AG04449 (cell line): ENCODE results near the gene DYRK1A.

Experiments used
- CTCF ChIA-PET: fragments of 350-600 bp; formaldehyde crosslinking; extraction: SDS; loops from one replicate; lab custom pipeline; 2021; ENCODE audit warnings: antibody characterized with exemption; lab: Yijun Ruan, JAX
- POLR2A ChIA-PET: fragments of 400-600, 350-600 bp; formaldehyde crosslinking; extraction: SDS; loops from one replicate; lab custom pipeline; 2020; ENCODE audit warnings: antibody characterized with exemption, inconsistent platforms; lab: Yijun Ruan, JAX
- DNase-seq: peaks from one replicate; pipeline ENCODE4 v3.0.0-alpha.2; 2010; ENCODE audit warnings: low read depth, low spot score
- H3K4me3 ChIP-seq: 2 replicates; pipeline ENCODE4 v1.5.1; 2011; ENCODE audit warnings: low read depth, mild to moderate bottlenecking, control low read depth, low read length
- TF ChIP-seq, protein P1 (sequence below): IDR thresholded peaks from one replicate; pipeline ENCODE4 v1.5.1; 2011; ENCODE audit warnings: mild to moderate bottlenecking, moderate library complexity, low read length, control low read depth, inconsistent platforms; ENCODE audit not compliant: insufficient read depth; ENCODE audit errors: missing control alignments

DYRK1A gene

DNA sequence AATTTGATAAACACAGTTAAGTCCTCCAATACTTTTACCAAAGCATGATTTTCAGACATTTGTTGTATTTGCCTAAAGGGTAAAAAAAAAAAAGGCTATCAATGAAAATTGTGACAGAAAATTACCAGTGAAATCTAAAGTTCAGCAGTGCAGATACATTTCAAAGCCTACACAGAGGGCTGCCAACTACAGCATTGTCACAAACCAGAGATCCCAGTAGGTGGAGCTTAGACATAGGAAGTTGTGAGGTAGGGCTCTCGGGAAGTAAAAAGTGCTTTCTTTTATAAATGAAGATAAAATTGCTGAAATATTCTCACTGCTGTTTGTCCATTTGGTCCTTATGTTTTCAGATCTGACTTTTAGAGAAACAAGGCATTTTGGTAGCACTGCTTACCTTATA, 123.0 kb downstream of the DYRK1A start:
- POLR2A ChIA-PET = no interaction called here
- CTCF ChIA-PET = no interaction called here
- TF ChIP-seq, protein P1, sequence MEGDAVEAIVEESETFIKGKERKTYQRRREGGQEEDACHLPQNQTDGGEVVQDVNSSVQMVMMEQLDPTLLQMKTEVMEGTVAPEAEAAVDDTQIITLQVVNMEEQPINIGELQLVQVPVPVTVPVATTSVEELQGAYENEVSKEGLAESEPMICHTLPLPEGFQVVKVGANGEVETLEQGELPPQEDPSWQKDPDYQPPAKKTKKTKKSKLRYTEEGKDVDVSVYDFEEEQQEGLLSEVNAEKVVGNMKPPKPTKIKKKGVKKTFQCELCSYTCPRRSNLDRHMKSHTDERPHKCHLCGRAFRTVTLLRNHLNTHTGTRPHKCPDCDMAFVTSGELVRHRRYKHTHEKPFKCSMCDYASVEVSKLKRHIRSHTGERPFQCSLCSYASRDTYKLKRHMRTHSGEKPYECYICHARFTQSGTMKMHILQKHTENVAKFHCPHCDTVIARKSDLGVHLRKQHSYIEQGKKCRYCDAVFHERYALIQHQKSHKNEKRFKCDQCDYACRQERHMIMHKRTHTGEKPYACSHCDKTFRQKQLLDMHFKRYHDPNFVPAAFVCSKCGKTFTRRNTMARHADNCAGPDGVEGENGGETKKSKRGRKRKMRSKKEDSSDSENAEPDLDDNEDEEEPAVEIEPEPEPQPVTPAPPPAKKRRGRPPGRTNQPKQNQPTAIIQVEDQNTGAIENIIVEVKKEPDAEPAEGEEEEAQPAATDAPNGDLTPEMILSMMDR = no peak
- DNase-seq = no peak
- H3K4me3 ChIP-seq = no peak overlapping the region

DNA sequence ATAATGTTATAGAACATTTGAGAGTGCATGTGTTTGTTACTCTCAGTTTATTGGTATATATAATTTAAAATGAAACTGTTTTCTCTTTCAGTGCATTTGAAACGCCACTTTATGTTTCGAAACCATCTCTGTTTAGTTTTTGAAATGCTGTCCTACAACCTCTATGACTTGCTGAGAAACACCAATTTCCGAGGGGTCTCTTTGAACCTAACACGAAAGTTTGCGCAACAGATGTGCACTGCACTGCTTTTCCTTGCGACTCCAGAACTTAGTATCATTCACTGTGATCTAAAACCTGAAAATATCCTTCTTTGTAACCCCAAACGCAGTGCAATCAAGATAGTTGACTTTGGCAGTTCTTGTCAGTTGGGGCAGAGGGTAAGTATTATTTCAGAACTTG, 123.5 kb downstream of the DYRK1A start:
- no peak for DNase-seq
- CTCF ChIA-PET = no interaction called here
- H3K4me3 ChIP-seq = no peak overlapping the region
- TF ChIP-seq, protein P1 = no peak
- POLR2A ChIA-PET = no interaction called here

DNA sequence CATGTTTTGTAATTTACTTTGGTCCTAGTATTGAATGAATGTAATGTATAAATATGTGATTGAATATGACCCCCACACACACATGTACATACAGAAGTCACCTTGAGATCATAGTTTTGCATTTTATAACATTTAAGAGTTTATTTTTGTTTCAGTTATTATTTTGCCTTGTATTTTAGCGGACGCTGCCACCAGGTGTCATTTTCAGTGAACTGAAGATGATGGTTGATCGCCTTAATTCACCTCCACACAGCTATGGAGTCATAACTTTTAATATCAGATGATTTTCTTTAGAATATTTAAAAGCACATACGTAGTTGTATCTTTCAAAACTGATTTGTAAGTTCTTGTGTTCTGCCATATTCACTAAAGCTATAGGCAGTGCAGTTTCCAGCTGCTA, 130.4 kb downstream of the DYRK1A start:
- no peak overlapping the region for H3K4me3 ChIP-seq
- ChIA-PET POLR2A (no interaction called here), CTCF (interaction anchor here (1.0 to 1.5 kb wide), 3 partner anchors 9 to 13 kb away, joined by 4 to 5 read pairs (median 5); no protein-coding TSS in a partner anchor)
- no peak for DNase-seq
- TF ChIP-seq, protein P1 = no peak

DNA sequence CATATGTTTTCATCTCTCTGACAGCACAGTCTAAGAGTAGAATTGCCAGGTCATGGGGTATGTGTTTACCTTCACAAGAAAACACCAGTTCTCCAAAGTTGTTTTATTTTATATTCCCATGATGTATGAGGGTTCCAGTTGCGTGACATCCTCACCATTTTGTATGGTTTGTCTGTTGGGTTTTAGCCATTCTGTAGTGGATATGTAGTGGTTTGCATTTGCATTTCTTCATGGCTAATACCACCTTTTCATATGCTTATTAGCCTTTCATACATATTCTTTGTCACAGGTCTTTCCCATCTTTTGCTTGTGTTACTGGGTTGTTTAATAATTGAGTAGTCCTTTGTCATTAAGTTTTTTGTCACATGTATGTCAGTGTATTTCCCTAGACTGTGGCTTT, 132.1 kb downstream of the DYRK1A start:
- ChIA-PET CTCF (no interaction called here), POLR2A (no interaction called here)
- H3K4me3 ChIP-seq = no peak overlapping the region
- no peak for DNase-seq
- TF ChIP-seq, protein P1 = no peak

DNA sequence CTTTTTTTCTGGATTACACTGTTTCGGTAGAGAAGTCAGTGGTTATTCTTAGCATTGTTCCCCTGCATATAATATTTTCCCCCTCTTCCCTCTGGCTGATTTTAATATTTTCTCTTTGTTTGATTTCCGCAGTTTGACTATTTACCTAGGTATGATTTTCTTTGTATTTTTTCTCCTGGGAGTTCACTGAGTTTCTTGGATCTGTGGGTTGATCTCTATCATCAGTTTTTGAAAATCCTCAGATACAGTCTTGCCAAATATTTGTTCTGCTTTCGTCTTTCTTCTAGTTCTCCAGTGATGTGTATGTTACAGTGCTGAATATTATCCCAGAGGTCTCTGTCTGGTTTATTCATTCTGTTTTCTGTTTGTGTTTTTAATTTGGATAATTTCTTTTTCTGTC, 136.4 kb downstream of the DYRK1A start:
- POLR2A ChIA-PET = no interaction called here
- no peak overlapping the region for H3K4me3 ChIP-seq
- CTCF ChIA-PET = no interaction called here
- TF ChIP-seq, protein P1 = no peak
- no peak for DNase-seq

DNA sequence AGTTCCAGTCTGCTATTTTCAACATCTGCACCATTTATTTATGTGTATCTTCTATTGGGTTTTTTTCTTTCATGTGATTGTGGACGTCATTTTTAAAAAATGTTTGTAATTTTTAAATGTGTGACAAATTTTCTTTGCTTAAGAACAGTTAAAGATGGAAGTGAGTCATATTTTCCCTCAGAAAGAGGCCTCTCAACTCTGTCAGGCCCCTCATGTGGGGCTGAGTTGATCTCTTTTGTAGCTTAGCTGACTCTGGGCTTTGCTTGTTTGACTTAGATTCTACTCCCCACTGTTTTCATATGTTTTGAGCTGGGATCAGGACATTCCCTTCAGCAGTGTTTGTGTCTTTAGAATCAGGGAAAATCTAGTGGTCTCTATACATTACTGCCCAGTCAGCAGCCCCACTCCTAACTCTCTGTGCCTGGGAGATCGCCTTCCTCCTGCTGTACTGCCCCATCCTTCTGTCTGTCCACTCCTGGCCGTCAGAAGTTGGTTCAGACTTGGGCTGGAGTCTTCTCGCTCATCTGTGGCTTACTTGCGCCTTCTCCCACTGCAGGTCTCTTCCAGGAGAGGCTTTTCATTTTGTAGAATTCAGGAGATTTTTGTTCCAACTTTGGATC, 137.4 kb downstream of the DYRK1A start:
- no peak overlapping the region for H3K4me3 ChIP-seq
- TF ChIP-seq, protein P1 = no peak
- DNase-seq = peak; percentile 26
- ChIA-PET CTCF (interaction anchor here (0.6 to 1.3 kb wide), 2 partner anchors 8 to 35 kb away, joined by 3 read pairs; no protein-coding TSS in a partner anchor), POLR2A (interaction anchor here (1.0 kb wide), 1 partner anchor 22 kb away, joined by 3 read pairs; no protein-coding TSS in a partner anchor)
